Endometrial microvascular endothelial cells (primary cell): ENCODE measurements around the gene UACA. TPM values are rescaled to one million over a fixed set of nuclear protein-coding genes. Genes with fewer than 3 reads are reported as not detected.

ENCODE experiments used
- in situ Hi-C: cut with HindIII; loops from 2 replicates; pipeline ENCODE4 v1.10.0; 2017; ENCODE audit warnings: low sequenced_read_pairs, low pct_unique_long_range_greater_than_20kb; ENCODE audit errors: inconsistent ontology term
- total RNA-seq: library from RNA; depleted of rRNA; stranded (reverse); fragments of >200 nt; gene quantifications from one replicate; pipeline ENCODE4 v1.2.3, GENCODE V29; 2015; ENCODE audit errors: inconsistent ontology term

UACA gene
- total RNA-seq, 1 donor from 2014 or later: 43.3 TPM

DNA sequence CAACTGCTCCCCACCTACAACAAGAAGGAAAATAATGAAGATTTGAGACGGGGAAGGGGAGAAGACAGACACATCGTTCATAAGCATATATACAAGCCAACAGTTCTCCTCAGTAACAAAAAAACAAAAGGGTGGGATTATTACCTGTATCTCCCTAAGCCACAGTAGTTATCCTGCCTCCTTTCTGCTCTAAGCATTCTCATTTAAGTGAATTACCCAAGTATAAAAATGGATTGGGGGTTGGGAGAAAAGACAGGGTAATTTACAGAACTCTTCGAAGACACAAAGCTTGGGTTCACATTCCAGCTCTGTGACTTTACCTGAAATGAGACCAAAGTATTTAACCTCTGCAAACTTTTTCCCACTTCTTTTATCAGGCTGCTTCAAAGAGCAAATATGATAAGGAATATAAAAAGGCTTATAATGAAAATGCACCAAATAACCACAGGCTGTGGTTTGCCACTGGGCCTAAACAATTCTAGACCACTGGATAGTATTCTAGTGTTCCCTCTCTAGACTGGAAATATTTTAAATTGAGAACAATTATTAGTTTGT lies 64.4 kb downstream of the UACA start:
- in situ Hi-C loops: no loop called here

DNA sequence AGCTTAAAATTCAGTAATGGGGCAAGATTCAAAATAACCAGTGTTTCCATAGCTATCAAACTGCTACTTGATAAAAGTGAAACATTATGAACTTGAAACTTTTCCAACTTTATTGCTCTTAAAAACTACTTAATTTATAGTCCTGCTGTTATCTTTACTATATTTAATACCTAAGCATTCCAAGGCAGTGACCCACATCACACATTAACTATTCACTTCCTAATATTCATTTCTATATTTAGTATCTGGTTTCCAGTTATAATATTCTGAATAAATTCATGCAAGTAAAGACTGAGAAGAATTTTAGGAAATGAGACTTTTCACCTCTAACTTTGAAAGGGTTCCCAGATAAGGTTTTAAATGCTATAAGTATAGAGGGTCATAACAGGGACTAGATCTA lies 64.9 kb downstream of the UACA start:
- in situ Hi-C loops: no loop called here

DNA sequence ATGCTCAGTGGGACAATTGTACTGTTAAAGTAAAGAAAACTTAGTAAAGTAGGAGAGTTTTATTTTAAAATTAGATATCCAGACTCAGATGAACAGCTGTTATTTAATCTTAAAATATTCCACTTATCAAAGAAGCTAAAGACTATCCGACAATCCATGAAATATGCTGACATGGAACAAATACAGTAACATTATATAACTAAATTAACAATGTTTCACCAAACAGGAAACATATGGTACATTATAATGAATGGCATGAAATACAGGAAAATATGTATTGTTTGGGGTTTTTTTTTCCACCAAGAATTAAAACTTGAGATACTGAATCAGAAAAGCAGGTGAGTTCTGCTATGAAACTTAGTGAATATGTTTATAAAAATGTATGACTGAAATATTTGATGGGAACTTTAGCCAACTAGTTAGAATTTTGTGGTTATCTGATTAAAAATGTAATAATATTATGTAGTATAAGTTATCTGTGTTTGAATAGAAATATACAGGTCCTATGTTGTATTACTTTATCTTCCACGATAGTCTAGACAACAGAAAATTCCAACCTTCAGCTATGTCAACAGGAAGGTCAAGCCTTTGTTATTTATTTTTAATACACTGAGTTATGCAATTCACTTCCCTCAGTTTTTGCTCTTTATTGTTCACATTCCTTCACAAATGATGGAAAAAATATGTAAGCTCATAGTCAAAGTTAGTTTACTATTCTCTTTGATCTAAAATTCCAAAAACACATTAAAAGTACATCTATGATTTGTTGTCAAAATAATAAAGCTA lies 72.7 kb downstream of the UACA start:
- in situ Hi-C loops: no loop called here

DNA sequence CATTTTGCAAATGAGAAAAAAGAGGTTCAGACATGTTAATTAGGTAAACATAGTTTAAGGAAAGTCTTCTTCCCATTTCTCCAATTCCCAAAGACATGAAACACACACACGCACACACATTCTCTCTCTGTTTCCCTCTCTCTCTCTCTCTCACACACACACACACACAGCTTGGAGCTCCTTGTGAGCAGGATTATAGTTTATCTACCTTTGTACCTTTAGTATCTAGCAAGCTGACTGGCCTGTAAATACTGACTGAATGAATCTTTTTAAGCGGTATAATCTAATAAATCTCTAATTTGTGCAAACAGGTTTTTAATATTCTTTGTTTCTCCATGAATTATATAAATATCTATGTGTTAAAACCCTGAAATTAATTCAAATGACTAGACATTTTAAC lies 73.3 kb downstream of the UACA start:
- in situ Hi-C loops: no loop called here

DNA sequence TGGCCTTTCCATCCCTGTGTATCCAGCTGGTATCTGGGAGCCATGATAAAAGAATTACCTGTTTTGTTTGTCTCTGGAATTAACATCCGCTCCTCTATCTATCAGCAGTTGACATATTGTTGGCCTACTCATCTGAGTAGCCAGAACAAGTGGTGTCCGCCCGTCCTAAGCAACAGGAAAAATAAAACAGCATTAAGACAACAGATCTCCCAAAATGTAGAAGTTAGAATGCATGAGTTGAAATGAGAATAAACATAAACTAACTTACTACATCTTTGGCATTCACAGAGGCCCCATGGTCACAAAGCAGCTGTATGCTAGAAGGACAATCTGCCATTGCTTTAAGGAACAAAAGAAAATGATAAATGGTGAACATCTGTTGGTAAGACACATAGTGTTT lies 75.9 kb downstream of the UACA start:
- in situ Hi-C loops: no loop called here

DNA sequence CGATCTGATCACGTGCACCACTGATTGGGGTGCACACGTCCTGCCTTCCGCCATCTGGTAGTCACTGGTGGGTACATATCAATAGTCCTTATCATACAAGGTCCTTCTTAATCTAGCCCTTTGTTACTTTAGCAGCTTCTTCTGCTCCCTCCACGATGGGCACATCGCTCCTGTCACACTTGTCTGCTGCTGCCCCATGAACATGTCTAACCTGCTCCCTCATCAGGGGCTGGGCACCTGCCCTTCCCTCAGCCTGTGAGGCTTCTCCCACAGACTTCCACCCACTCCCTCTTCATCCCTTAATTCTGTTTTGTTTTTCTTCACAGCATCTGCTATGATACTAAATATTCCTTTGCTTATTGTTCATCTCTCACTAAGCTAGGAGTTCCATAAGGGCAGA lies 82.5 kb downstream of the UACA start:
- in situ Hi-C loops: no loop called here

DNA sequence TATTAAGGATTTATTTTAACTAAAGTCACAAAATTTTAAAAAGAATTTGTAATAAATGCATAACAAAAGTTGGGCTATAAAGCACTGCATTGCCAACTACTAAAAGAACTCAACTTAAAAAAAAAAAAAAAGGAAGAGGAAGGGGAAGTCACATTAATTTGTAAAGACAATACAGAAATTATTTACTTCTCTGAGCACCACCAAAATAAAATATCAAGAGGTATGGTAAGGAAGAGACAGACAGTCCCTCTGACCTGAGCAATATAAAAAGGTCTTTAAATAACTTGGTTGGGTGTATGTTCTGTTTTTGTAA lies 83.5 kb downstream of the UACA start:
- in situ Hi-C loops: no loop called here

DNA sequence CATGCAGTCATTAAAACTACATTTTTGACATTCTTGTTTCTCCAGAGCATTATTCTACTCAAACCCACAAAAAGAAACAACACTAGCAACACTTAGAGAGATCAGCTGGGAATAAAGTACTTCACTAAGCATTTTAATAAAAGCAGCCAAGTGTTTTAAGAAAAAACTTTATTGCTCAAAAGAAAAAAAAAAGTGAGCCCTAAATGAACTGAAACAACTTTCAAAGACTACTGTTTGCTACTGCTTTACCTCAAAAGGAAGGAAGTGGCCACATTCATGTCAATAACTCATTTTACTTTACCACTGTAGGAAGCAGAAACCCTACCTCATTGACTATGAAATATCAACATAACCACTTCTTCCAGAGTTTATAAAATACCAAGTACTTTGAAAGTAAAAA lies 91.3 kb downstream of the UACA start:
- in situ Hi-C loops: loop anchor here (25.0 kb wide), 1 partner anchor 110 kb away; no protein-coding TSS in a partner anchor

DNA sequence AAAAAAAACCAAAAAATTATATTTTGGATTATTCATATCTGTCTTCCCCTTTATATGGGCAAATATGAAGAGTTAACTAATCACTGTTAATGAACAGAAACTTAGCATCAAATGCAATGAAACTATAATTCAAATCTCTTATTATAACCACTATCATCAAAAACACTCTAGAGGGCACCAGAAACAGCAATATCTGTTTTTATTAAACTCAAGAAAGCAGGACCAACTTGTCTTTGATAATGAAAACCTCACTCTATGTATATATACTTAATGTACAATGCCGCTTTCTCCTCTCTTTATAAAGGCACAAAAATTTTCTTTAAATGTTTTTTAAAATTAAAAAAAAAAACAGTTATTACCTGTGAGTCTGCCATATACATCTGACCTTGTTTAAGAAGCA lies 92.7 kb downstream of the UACA start:
- in situ Hi-C loops: loop anchor here (25.0 kb wide), 1 partner anchor 108 kb away; no protein-coding TSS in a partner anchor

DNA sequence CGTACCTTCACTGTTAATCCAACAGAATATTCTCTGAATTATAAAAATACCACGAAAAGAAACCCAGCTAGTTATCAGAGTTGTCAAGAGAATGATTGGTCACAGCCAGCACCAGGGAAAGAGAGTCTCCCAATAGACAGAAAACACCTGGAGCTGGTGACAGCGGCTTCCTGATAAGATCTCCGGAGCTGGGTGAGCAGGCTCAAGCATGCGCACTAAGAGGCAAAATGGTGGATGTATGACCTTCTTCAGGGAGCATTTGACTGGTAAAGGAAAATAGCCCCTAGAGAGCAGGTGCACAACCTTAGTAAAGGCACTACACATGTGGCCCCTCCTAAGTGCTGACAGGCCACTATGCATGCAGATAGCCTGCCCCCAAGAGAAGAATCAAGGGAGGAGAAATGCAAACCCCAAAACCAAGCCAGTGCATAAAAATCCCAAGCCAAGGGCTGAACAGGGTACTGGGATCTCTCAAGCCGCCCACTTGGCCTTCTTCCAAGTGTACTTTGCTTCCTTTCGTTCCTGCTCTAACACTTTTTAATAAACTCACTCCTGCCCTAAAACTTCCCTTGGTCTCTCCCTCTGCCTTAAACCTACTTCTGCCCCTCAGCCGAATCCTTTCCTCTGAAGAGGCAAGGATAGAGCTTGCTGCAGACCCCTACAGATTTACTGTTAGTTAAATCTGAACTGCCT lies 93.2 kb downstream of the UACA start:
- in situ Hi-C loops: loop anchor here (25.0 kb wide), 1 partner anchor 108 kb away; no protein-coding TSS in a partner anchor

DNA sequence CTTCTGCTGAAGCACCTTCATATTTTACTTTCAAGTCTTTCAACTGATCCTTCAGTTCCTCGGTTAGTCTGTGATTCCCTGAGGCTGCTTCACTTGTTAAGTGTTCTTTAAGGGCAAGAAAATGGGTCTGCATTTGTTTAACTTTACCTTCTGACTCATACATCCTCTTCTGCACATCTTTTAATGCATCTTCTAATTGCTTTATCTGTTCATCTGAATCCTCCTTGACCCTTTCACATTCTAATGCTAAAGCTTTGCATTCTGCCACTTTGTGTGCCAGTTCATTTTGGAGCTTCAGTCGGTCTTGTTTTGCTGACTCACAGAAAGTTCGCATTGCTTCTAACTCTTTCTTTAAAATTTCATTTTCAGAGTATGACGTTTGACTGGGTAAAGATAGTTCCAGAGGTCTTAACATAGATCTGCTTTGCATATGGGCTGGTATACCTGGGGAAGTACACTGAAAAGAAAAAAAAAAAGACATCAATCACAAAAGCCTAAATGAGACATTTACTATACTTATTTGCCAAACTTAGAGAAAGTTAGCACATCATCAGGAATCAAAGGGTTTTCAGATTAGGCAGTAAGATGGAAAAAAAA lies 94.3 kb downstream of the UACA start:
- in situ Hi-C loops: loop anchor here (25.0 kb wide), 1 partner anchor 107 kb away; no protein-coding TSS in a partner anchor

DNA sequence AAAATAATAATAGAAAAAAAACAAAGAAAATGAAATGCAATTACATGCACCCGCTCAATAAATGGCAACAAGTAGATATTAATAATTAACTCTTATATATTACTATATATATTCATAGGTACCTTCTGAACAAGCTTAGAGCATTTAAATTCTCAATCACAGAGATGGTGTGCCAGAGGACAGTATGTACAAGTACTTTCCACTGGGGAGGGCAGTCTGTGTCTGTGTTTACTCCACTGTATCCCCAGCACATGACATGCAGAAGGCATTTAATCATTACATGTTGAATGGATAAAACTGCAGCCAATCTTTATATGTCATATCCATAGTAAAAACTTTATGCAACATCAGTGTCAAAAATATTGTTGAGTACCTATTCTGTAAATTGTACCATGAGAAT lies 97.8 kb downstream of the UACA start:
- in situ Hi-C loops: loop anchor here (25.0 kb wide), 1 partner anchor 103 kb away; no protein-coding TSS in a partner anchor

DNA sequence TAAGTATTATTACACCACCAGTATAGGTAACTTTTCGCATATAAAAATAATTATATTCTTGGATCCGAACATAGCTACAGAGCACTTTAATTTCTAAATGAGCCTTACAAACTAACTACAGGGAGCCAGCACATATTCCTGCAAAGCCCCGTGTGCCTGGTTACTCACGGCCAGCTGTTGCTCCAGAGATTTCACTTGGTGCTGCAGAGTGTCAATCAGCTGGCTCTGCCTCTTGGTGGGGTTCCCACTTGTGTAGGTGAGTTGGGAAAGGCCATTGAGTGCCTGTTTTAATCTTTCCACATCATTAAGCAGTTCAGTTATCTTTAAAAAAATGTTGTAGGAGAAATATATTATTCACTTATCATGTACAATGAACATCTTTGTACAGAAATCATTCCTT lies 98.9 kb downstream of the UACA start:
- in situ Hi-C loops: loop anchor here (25.0 kb wide), 1 partner anchor 102 kb away; no protein-coding TSS in a partner anchor

DNA sequence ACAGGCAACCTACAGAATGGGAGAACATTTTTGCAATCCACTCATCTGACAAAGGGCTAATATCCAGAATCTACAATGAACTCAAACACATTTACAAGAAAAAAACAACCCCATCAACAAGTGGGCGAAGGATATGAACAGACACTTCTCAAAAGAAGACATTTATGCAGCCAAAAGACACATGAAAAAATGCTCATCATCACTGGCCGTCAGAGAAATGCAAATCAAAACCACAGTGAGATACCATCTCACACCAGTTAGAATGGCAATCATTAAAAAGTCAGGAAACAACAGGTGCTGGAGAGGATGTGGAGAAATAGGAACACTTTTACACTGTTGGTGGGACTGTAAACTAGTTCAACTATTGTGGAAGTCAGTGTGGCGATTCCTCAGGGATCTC lies 100.3 kb downstream of the UACA start:
- in situ Hi-C loops: loop anchor here (25.0 kb wide), 1 partner anchor 101 kb away; no protein-coding TSS in a partner anchor

DNA sequence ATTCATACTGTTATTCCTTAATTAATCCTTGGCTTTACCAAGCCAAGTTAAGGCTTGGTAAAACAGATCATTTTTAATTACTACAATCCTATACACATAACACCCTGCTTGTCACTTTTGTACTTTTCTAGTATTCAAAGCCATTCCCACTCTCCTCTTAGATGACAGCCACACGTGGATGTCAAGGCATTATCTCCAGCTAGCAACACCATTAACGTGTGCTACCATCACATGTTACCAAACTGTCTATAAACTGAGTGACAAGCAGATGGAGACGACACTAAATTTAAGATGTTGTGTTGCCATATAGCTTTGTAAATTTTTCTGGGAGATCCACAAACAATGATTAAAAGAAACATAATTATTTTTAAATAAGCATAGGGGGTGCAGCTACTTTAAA lies 103.7 kb downstream of the UACA start:
- in situ Hi-C loops: loop anchor here (25.0 kb wide), 1 partner anchor 97 kb away; no protein-coding TSS in a partner anchor

DNA sequence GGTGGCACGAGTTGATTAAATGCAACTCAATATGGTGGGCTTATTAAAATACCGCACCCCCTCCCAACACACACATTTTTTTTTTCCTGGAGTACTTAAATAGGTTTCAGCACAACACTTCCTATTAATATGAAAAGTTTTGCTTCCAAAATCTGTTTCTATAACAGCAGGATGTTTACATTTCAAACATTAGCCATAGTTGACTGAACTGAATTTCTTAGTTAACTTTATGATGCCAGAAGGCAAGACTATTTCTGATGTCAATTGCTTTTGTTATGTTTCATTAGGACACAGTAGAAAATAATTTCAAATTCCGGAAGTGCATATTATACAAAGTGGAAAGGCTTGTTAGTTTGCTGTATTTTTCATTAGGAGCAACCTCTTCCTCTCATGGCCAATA lies 104.7 kb downstream of the UACA start:
- in situ Hi-C loops: loop anchor here (25.0 kb wide), 1 partner anchor 96 kb away; no protein-coding TSS in a partner anchor

DNA sequence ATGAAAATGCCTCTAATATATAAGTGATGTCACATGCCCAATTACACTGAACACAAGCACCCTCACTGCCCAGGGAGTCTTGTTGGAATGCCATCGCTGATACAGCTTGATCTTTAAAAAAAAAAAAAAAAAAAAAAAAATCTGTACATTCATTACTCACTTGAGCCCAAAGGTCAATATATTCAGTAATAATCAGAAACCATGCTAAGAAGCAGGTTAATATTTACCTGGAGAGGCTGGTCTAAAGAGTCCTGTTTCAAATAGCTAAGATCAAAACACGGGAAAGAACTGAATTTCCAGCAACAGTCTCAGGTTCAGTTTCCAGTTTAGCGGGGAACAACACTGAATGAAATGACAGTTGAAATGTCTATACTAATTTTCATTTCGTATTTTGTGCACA lies 109.9 kb downstream of the UACA start:
- in situ Hi-C loops: loop anchor here (25.0 kb wide), 1 partner anchor 91 kb away; no protein-coding TSS in a partner anchor

DNA sequence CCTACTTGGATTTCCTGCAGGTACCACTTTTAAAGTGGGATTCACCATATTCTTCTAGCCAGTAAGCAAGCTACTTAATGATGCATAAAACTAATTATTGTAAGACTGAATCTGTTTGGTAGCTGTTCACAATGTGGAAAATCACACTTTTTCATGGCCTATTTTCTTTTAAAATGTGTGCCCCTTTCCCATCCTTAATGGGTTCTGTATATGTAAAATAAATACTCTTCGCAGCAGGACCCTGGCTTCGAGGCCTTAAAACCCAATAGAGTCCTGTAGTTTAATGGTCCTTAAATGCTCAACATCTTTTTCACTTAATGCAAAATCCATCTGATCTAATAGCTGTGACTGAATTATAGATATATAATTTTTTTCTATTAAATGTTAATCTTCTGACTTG lies 111.0 kb downstream of the UACA start:
- in situ Hi-C loops: loop anchor here (25.0 kb wide), 1 partner anchor 90 kb away; no protein-coding TSS in a partner anchor

DNA sequence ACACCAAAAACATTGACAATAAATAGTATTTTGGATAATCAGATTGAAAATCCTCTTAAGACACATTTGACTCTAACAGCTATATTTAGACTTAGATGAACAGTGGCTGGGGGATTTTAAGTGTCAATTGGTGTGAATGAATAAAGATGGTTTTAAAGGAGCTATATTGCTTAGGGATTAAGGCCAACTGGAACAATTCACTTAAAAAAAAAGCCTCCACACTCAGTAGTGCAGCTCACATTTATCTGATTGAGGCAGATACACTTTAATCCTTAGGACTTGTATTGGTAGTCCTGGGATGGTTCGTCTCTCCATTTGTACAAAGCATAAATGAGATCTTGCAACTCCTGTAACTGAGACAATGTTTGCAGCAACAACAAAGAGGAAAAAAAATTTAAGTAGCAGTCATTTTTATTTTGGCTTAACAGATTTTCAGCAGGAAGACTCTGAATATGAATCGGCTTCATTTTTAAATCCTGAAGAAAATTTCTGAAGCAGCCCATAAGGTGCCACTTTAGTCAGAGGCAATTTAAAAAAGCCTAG lies 112.0 kb downstream of the UACA start:
- in situ Hi-C loops: loop anchor here (25.0 kb wide), 1 partner anchor 89 kb away; no protein-coding TSS in a partner anchor
